ES-I3 (cell line): ENCODE data around the gene RIOK3.
"Not testable (repeated sequence)": the region's sequence is repeated elsewhere in the genome, so short reads cannot be mapped to it uniquely, and the experiment has no call there.

Experiments
- H3K36me3 ChIP-seq: 2 replicates; pipeline ENCODE4 v1.6.1; 2013; ENCODE audit warnings: mild to moderate bottlenecking, low read length, control low read depth, moderate library complexity; ENCODE audit not compliant: insufficient read depth
- H3K4me1 ChIP-seq: 2 replicates; pipeline ENCODE4 v1.6.1; 2013; ENCODE audit warnings: mild to moderate bottlenecking, control low read depth, low read length; ENCODE audit not compliant: insufficient read depth
- H3K9ac ChIP-seq: 2 replicates; pipeline ENCODE4 v1.6.1; 2013; ENCODE audit warnings: low read depth, mild to moderate bottlenecking, low read length, moderate library complexity
- H3K9me3 ChIP-seq: 2 replicates; pipeline ENCODE4 v1.6.1; 2013; ENCODE audit warnings: mild to moderate bottlenecking, low read length, moderate library complexity; ENCODE audit not compliant: control insufficient read depth, insufficient read depth

Gene RIOK3

GRCh38 chr18:23495723-23496440 lies 42.8 kb downstream of the RIOK3 start:
- Histone ChIP-seq H3K4me1 (peaks cover 4% of the 10 kb centered on the region; the same call in 1 of the 2 replicates), H3K36me3 (no peaks in the 10 kb centered on the region), H3K9me3 (no peaks in the 10 kb centered on the region; the same call in 1 of the 2 replicates), H3K9ac (no peak overlapping the region)

- Histone ChIP-seq H3K9me3 (no peaks in the 10 kb centered on the region), H3K36me3 (no peaks in the 10 kb centered on the region), H3K4me1 (peaks cover 8% of the 10 kb centered on the region; the same call in 1 of the 2 replicates), H3K9ac (no peak overlapping the region)
Observed at GRCh38 chr18:23498117-23498516, 45.0 kb downstream of the RIOK3 start.

GRCh38 chr18:23498877-23499276 lies 45.8 kb downstream of the RIOK3 start:
- Histone ChIP-seq H3K36me3 (no peaks in the 10 kb centered on the region), H3K4me1 (peaks cover 8% of the 10 kb centered on the region; the same call in 1 of the 2 replicates), H3K9ac (no peak overlapping the region), H3K9me3 (no peaks in the 10 kb centered on the region)

GRCh38 chr18:23499291-23499781 lies 46.2 kb downstream of the RIOK3 start:
- H3K36me3 ChIP-seq, result no peaks in the 10 kb centered on the region
- no peak overlapping the region for H3K9ac ChIP-seq
- H3K9me3 ChIP-seq, result no peaks in the 10 kb centered on the region
- H3K4me1 ChIP-seq, result peaks cover 8% of the 10 kb centered on the region; the same call in 1 of the 2 replicates

- Histone ChIP-seq H3K36me3 (peaks cover 5% of the 10 kb centered on the region; the same call in 1 of the 2 replicates), H3K9ac (no peak overlapping the region), H3K9me3 (no peaks in the 10 kb centered on the region), H3K4me1 (0 out of 2 replicates have a peak, but pooled peaks cover 4% of the 10 kb centered on the region)
Observed at GRCh38 chr18:23501626-23502025, 48.5 kb downstream of the RIOK3 start.

GRCh38 chr18:23502516-23503037 lies 49.5 kb downstream of the RIOK3 start:
- Histone ChIP-seq H3K9ac (peak overlapping the region; percentile 93), H3K9me3 (no peaks in the 10 kb centered on the region), H3K36me3 (peaks cover 5% of the 10 kb centered on the region; the same call in 1 of the 2 replicates), H3K4me1 (0 out of 2 replicates have a peak, but pooled peaks cover 4% of the 10 kb centered on the region)

GRCh38 chr18:23503038-23503962 lies 50.2 kb downstream of the RIOK3 start, which contains the start of gene RMC1:
Gene RMC1, plus strand, starts transcription at chr18:23503511. Its CDS starts 108 bp downstream, at chr18:23503619.
- 0 out of 2 replicates have a peak, but pooled peaks cover 4% of the 10 kb centered on the region for H3K4me1 ChIP-seq
- no peaks in the 10 kb centered on the region for H3K9me3 ChIP-seq
- H3K36me3 ChIP-seq, result peaks cover 5% of the 10 kb centered on the region; the same call in 1 of the 2 replicates
- H3K9ac ChIP-seq, result peak within 1 kb of the TSS; percentile 93

GRCh38 chr18:23503963-23504344 lies 50.9 kb downstream of the RIOK3 start:
- H3K36me3 ChIP-seq, result peaks cover 7% of the 10 kb centered on the region; the same call in 1 of the 2 replicates
- H3K9ac ChIP-seq, result peak overlapping the region; percentile 93; the same call in 1 of the 2 replicates
- H3K4me1 ChIP-seq, result 0 out of 2 replicates have a peak, but pooled peaks cover 4% of the 10 kb centered on the region
- H3K9me3 ChIP-seq, result no peaks in the 10 kb centered on the region

- no peaks in the 10 kb centered on the region for H3K9me3 ChIP-seq
- 0 out of 2 replicates have a peak, but pooled peaks cover 4% of the 10 kb centered on the region for H3K4me1 ChIP-seq
- H3K36me3 ChIP-seq, result peaks cover 7% of the 10 kb centered on the region; the same call in 1 of the 2 replicates
- no peak overlapping the region for H3K9ac ChIP-seq
Observed at GRCh38 chr18:23504720-23505119, 51.6 kb downstream of the RIOK3 start.

- no peak overlapping the region for H3K9ac ChIP-seq
Observed at GRCh38 chr18:23506393-23506792, 53.3 kb downstream of the RIOK3 start.

GRCh38 chr18:23510923-23511322 lies 57.8 kb downstream of the RIOK3 start:
- H3K36me3 ChIP-seq, result peaks cover 11% of the 10 kb centered on the region; the same call in 1 of the 2 replicates
- not testable (repeated sequence) for H3K4me1 ChIP-seq, H3K9ac ChIP-seq, H3K9me3 ChIP-seq

More at GRCh38 chr18:23506393-23506792, 53.3 kb downstream of the RIOK3 start:
- 0 out of 2 replicates have a peak, but pooled peaks cover 4% of the 10 kb centered on the region for H3K4me1 ChIP-seq
- H3K36me3 ChIP-seq, result peaks cover 11% of the 10 kb centered on the region; the same call in 1 of the 2 replicates
- H3K9me3 ChIP-seq, result no peaks in the 10 kb centered on the region

GRCh38 chr18:23512216-23512615 lies 59.1 kb downstream of the RIOK3 start:
- H3K36me3 ChIP-seq, H3K4me1 ChIP-seq, H3K9me3 ChIP-seq, H3K9ac ChIP-seq: not testable (repeated sequence)

- peaks cover 9% of the 10 kb centered on the region; the same call in 1 of the 2 replicates for H3K36me3 ChIP-seq
- no peaks in the 10 kb centered on the region for H3K9me3 ChIP-seq
- no peaks in the 10 kb centered on the region for H3K4me1 ChIP-seq
- no peak overlapping the region for H3K9ac ChIP-seq
Observed at GRCh38 chr18:23512641-23513040, 59.6 kb downstream of the RIOK3 start.
